ENCODE data around the gene TTC28.
"Not testable (repeated sequence)": the region's sequence is repeated elsewhere in the genome, so short reads cannot be mapped to it uniquely, and the experiment has no call there.

Gene TTC28

GRCh38 chr22:28222571-28222970 lies 457.1 kb downstream of the TTC28 start:
- DNase-seq (ENCODE audit: low read depth), result no peak
- TF ChIP-seq POLR2A (IDR thresholded peaks at IDR 0.05; ENCODE audit: extremely low read depth, insufficient read length) (no peak), MAX (IDR thresholded peaks at IDR 0.05; ENCODE audit: low read depth, low read length) (no peak), CTCF (IDR thresholded peaks at IDR 0.05; ENCODE audit: low read depth, low read length) (no peak), MYC (IDR thresholded peaks at IDR 0.05; ENCODE audit: low read depth, low read length) (no peak)
- no peak overlapping the region for H3K4me3 ChIP-seq (ENCODE audit: low read depth, low read length)

- no peak overlapping the region for H3K4me3 ChIP-seq (ENCODE audit: low read depth, low read length)
- no peak for DNase-seq (ENCODE audit: low read depth)
Observed at GRCh38 chr22:28222052-28222451, 457.6 kb downstream of the TTC28 start.

GRCh38 chr22:28220626-28221363 lies 458.8 kb downstream of the TTC28 start:
- no peak for TF ChIP-seq CTCF (IDR thresholded peaks at IDR 0.05; ENCODE audit: low read depth, low read length)
- TF ChIP-seq MAX (IDR thresholded peaks at IDR 0.05; ENCODE audit: low read depth, low read length), result no peak
- TF ChIP-seq MYC (IDR thresholded peaks at IDR 0.05; ENCODE audit: low read depth, low read length), result no peak
- TF ChIP-seq POLR2A (IDR thresholded peaks at IDR 0.05; ENCODE audit: extremely low read depth, insufficient read length), result no peak
- no peak for DNase-seq (ENCODE audit: low read depth)

More at GRCh38 chr22:28222052-28222451, 457.6 kb downstream of the TTC28 start:
- no peak for TF ChIP-seq MAX (IDR thresholded peaks at IDR 0.05; ENCODE audit: low read depth, low read length)
- no peak for TF ChIP-seq POLR2A (IDR thresholded peaks at IDR 0.05; ENCODE audit: extremely low read depth, insufficient read length)
- TF ChIP-seq MYC (IDR thresholded peaks at IDR 0.05; ENCODE audit: low read depth, low read length), result no peak
- TF ChIP-seq CTCF (IDR thresholded peaks at IDR 0.05; ENCODE audit: low read depth, low read length), result no peak

GRCh38 chr22:28217277-28217676 lies 462.4 kb downstream of the TTC28 start:
- DNase-seq (ENCODE audit: low read depth), result no peak
- no peak overlapping the region for H3K4me3 ChIP-seq (ENCODE audit: low read depth, low read length)
- no peak for TF ChIP-seq POLR2A (IDR thresholded peaks at IDR 0.05; ENCODE audit: extremely low read depth, insufficient read length)
- TF ChIP-seq CTCF (IDR thresholded peaks at IDR 0.05; ENCODE audit: low read depth, low read length), result no peak
- no peak for TF ChIP-seq MYC (IDR thresholded peaks at IDR 0.05; ENCODE audit: low read depth, low read length)
- TF ChIP-seq MAX (IDR thresholded peaks at IDR 0.05; ENCODE audit: low read depth, low read length), result no peak

More at GRCh38 chr22:28220626-28221363, 458.8 kb downstream of the TTC28 start:
- H3K4me3 ChIP-seq (ENCODE audit: low read depth, low read length), result no peak overlapping the region

GRCh38 chr22:28214750-28215149 lies 464.9 kb downstream of the TTC28 start:
- not testable (repeated sequence) for H3K4me3 ChIP-seq (ENCODE audit: low read depth, low read length); DNase-seq (ENCODE audit: low read depth)

- DNase-seq (ENCODE audit: low read depth); H3K4me3 ChIP-seq (ENCODE audit: low read depth, low read length): not testable (repeated sequence)
Observed at GRCh38 chr22:28209457-28209856, 470.2 kb downstream of the TTC28 start.

GRCh38 chr22:28208787-28209186 lies 470.9 kb downstream of the TTC28 start:
- H3K4me3 ChIP-seq (ENCODE audit: low read depth, low read length), result no peak overlapping the region
- DNase-seq (ENCODE audit: low read depth), result no peak
- TF ChIP-seq MAX (IDR thresholded peaks at IDR 0.05; ENCODE audit: low read depth, low read length), result no peak
- TF ChIP-seq MYC (IDR thresholded peaks at IDR 0.05; ENCODE audit: low read depth, low read length), result no peak
- TF ChIP-seq CTCF (IDR thresholded peaks at IDR 0.05; ENCODE audit: low read depth, low read length), result no peak
- no peak for TF ChIP-seq POLR2A (IDR thresholded peaks at IDR 0.05; ENCODE audit: extremely low read depth, insufficient read length)

Measured in NB4 (cell line).